Uterus (tissue), 4 donors: ENCODE measurements around the gene INAFM2. TPM values are rescaled to one million over a fixed set of nuclear protein-coding genes. Genes with fewer than 3 reads are reported as not detected.

Source experiments
- DNase-seq, 2 donors: peaks; one replicate each; pipeline ENCODE4 v3.0.0-alpha.2; 2019 to 2020
- H3K27ac ChIP-seq, 2 donors: fragments of 200-600 bp; sonication (generic); 1 replicate in 1 of 2; 2 replicates in 1 of 2; pipeline ENCODE4 v1.5.1; 2016 to 2018
- H3K27me3 ChIP-seq, 2 donors: fragments of 200-600 bp; sonication (generic); one replicate each; pipeline ENCODE4 v1.5.1; 2018 to 2019; ENCODE audit warnings: control low read depth in 1 of 2
- H3K36me3 ChIP-seq, 2 donors: fragments of 200-600 bp; sonication (generic); one replicate each; pipeline ENCODE4 v1.5.1; 2019; ENCODE audit warnings: control low read depth in 1 of 2
- H3K4me1 ChIP-seq, 2 donors: fragments of 200-600 bp; sonication (generic); one replicate each; pipeline ENCODE4 v1.5.1; 2018 to 2019; ENCODE audit warnings: control low read depth in 1 of 2
- H3K4me3 ChIP-seq, 2 donors: fragments of 200-600 bp; sonication (generic); 1 replicate in 1 of 2; 2 replicates in 1 of 2; pipeline ENCODE4 v1.5.1; 2018 to 2019; ENCODE audit warnings: mild to moderate bottlenecking in 1 of 2
- H3K9me3 ChIP-seq, 2 donors: fragments of 200-600 bp; sonication (generic); one replicate each; pipeline ENCODE4 v1.5.1; 2019; ENCODE audit warnings: control low read depth in 1 of 2
- POLR2A ChIP-seq, 2 donors: fragments of 450-650 bp; IDR thresholded peaks; one replicate each; pipeline ENCODE4 v1.6.1; 2016; ENCODE audit warnings: antibody characterized with exemption in 2 of 2, mild to moderate bottlenecking in 1 of 2, moderate library complexity in 1 of 2
- intact Hi-C: fragments of 100-400 bp; cut with DNase I; formaldehyde crosslinking; loops from one replicate; pipeline ENCODE4 v1.15.1; 2023; ENCODE audit warnings: low total_unique reads
- total RNA-seq, 4 donors: library from RNA; depleted of rRNA in 3 of 4; stranded (reverse); fragments of >200 nt in 3 of 4; gene quantifications; one replicate each; pipeline versions ENCODE4 v1.1.0 to v1.2.4, GENCODE V29; 2014 to 2023
- TF ChIP-seq, protein P1 (sequence below), 4 experiments: fragments of 200-600 bp in 2 of 4; fragments of 450-650 bp in 2 of 4; sonication (generic) in 2 of 4; IDR thresholded peaks; one replicate each; pipeline ENCODE4 v1.5.1; 2016 to 2019; ENCODE audit warnings: antibody characterized with exemption in 4 of 4, mild to moderate bottlenecking in 2 of 4, moderate library complexity in 1 of 4
- donor health status: DM: yes; HTN: yes; CAD: no.

INAFM2 gene
- total RNA-seq, 4 donors from 2014 or later: 3.2 to 68.1 (median 8.9) TPM

DNA sequence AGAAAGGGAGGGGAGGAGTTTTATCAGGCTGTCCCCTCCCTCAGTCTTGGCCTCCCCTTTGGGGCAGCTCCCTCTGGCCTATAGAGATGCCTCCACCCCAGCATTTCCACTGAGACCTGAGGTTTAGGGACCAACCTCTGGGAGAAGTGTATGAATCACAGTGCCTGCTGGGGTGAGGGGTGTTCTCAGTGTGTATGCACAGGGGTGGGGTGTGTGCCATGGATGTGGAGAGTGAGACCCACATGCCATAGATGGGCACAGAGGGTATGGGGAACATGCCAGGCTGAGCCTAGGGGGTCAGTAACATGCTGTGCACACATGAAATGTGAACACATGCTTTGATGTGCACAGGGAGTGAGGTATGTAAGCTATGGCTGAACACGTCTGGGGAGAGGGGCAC is 28.2 kb upstream of the INAFM2 start:
- Histone ChIP-seq H3K27ac (no peak overlapping the region), H3K9me3 (no peaks in the 10 kb centered on the region), H3K27me3 (no peaks in the 10 kb centered on the region), H3K4me3 (no peak overlapping the region), H3K36me3 (no peaks in the 10 kb centered on the region), H3K4me1 (no peaks in the 10 kb centered on the region)
- TF ChIP-seq POLR2A (IDR thresholded peaks at IDR 0.05): no peak
- TF ChIP-seq, protein P1, sequence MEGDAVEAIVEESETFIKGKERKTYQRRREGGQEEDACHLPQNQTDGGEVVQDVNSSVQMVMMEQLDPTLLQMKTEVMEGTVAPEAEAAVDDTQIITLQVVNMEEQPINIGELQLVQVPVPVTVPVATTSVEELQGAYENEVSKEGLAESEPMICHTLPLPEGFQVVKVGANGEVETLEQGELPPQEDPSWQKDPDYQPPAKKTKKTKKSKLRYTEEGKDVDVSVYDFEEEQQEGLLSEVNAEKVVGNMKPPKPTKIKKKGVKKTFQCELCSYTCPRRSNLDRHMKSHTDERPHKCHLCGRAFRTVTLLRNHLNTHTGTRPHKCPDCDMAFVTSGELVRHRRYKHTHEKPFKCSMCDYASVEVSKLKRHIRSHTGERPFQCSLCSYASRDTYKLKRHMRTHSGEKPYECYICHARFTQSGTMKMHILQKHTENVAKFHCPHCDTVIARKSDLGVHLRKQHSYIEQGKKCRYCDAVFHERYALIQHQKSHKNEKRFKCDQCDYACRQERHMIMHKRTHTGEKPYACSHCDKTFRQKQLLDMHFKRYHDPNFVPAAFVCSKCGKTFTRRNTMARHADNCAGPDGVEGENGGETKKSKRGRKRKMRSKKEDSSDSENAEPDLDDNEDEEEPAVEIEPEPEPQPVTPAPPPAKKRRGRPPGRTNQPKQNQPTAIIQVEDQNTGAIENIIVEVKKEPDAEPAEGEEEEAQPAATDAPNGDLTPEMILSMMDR (IDR thresholded peaks at IDR 0.05): no peak
- intact Hi-C loops: no loop called here
- no peak for DNase-seq

DNA sequence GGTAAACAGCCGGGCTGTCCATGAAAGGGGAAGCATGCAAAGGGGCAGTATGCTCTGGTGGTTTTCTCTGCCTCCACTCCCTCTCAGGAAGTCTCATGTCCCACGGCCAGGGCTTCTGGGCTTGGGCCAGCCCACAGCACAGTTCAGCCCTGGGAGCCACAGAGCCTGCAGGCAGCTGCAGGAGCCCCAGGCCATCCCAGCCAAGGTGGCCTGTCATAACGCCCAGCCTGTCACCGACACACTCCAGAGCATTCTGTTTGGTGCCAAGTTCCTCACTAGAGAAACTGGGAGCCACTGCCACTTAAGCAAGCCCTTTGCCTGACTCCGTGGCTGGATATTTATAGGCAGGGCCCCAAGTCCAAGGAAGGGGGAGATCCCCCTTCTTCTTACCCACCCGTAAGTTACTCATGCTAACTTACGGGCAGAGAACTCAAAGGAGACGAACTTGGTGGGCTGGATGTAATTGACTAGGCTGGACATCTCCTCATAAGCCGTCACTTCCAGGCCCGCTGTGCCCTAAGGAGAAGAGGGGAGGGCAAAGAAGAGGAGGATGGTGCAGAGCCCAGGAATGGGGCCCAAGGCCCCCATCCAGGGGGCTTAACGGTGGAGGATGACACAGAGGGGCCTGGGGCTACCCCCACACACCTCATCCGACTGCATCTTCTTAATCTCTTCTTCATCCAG is 27.5 kb upstream of the INAFM2 start:
- Histone ChIP-seq H3K9me3 (no peaks in the 10 kb centered on the region), H3K4me3 (no peak overlapping the region), H3K36me3 (no peaks in the 10 kb centered on the region), H3K27ac (no peak overlapping the region), H3K27me3 (no peaks in the 10 kb centered on the region), H3K4me1 (no peaks in the 10 kb centered on the region)
- TF ChIP-seq, protein P1 (IDR thresholded peaks at IDR 0.05): no peak
- TF ChIP-seq POLR2A (IDR thresholded peaks at IDR 0.05): no peak
- intact Hi-C loops: no loop called here
- DNase-seq: no peak

DNA sequence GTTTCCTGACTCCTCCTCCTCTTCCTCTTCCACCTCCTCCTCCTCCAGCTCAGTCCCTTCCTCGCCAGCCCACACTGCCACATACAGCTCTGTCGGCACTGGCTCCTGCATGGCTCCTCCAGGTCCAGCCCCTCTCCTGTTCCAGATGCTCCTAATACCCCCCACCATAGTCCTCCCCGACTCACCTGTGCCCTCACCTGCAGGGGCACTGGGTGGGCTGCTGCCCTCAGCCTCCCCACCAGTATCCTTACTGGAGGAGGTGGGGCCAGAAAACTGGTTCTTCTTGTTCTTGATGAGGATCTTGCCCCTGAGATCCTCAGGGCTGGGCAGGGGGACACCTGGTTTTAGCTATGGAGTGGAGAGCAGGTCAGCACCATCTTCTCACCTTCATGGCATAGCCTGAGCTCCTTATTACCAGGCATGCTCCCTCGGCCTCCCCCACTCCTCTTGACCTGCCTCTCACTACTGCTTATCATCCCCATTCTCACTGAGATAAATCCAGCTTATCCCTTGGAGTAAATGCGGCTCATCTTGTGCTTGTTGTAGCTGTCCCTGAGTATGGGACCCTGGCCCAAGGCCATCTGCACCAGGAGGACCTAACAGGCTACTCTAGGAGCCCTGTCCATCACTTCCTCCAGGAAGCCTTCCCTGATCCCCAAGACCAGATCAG is 26.8 kb upstream of the INAFM2 start:
- Histone ChIP-seq H3K36me3 (no peaks in the 10 kb centered on the region), H3K4me3 (no peak overlapping the region), H3K4me1 (no peaks in the 10 kb centered on the region), H3K27me3 (no peaks in the 10 kb centered on the region), H3K27ac (no peak overlapping the region), H3K9me3 (no peaks in the 10 kb centered on the region)
- no peak for DNase-seq
- TF ChIP-seq POLR2A (IDR thresholded peaks at IDR 0.05): no peak
- TF ChIP-seq, protein P1 (IDR thresholded peaks at IDR 0.05): no peak
- intact Hi-C loops: no loop called here

DNA sequence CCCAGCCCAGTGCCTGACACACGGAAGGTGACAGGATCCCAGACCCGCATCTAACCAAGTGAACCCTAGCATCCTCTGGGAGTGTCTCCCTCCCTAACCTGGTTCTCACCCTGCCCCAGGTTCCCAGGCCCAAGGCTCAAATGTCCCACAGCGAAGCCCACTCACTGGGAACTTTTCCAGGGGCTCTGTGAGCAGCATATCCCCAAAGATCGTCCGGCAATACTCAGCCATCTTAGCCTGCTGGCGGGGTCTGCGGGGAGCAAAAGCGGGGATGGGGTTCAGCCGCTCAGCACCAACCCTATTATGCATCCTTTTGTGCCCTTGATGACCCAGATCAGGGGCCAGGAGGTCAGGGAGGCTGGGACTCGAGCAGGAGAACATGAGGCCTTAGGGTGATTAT is 26.1 kb upstream of the INAFM2 start:
- Histone ChIP-seq H3K4me3 (no peak overlapping the region), H3K9me3 (no peaks in the 10 kb centered on the region), H3K27ac (no peak overlapping the region), H3K4me1 (no peaks in the 10 kb centered on the region), H3K27me3 (no peaks in the 10 kb centered on the region), H3K36me3 (no peaks in the 10 kb centered on the region)
- intact Hi-C loops: no loop called here
- TF ChIP-seq POLR2A (IDR thresholded peaks at IDR 0.05): no peak
- TF ChIP-seq, protein P1 (IDR thresholded peaks at IDR 0.05): no peak
- DNase-seq: no peak

DNA sequence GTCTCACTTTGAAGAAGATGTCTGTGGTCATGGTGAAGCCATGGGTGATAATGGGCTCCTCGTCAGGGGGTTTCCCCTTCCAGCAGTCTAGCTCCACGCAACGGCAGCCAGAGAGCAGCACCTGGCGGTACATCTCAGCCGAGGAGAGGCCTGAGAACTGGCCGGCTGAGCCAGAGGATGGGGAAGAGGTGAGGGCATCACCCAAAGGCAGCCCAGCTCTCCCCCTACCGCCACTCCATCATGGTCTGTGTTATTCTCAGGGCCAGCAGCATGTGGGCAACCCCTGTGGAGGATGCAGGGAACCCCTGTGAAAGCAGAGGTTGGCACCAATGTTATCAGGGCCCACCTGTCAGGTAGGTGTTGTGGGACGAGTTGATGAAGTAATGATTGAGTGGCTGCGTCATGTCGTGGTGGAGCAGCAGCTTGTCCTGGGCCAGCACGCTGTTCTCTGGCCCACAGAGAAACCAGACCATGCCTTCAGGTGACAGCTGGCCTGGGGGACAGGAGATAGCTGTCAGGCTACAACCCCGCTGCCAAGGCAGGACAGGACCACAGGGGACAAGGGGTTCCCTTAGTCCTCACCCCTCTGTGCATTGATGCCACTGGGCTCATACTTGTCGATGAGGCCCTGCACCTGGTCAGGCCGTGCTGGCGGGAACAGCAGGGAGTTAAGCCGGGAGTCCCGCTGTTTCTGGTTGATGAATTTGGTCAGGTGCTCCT is 25.1 kb upstream of the INAFM2 start:
- Histone ChIP-seq H3K9me3 (no peaks in the 10 kb centered on the region), H3K27ac (no peak overlapping the region), H3K27me3 (no peaks in the 10 kb centered on the region), H3K4me3 (no peak overlapping the region), H3K4me1 (no peaks in the 10 kb centered on the region), H3K36me3 (no peaks in the 10 kb centered on the region)
- intact Hi-C loops: no loop called here
- TF ChIP-seq POLR2A (IDR thresholded peaks at IDR 0.05): no peak
- TF ChIP-seq, protein P1 (IDR thresholded peaks at IDR 0.05): no peak
- DNase-seq: no peak
